ENCODE measurements around the gene IL4R.
"Not testable (repeated sequence)": the region's sequence is repeated elsewhere in the genome, so short reads cannot be mapped to it uniquely, and the experiment has no call there.

Gene IL4R

GRCh38 chr16:27313422-27314160 is at the start of gene IL4R:
Gene IL4R, plus strand, starts transcription at chr16:27313974. Its CDS starts 26,230 bp downstream, at chr16:27340204.
- DNase-seq = peak; percentile 39

GRCh38 chr16:27264151-27264550 is 49.6 kb upstream of the IL4R start:
- DNase-seq = no peak

GRCh38 chr16:27265982-27266381 is 47.8 kb upstream of the IL4R start:
- no peak for DNase-seq

GRCh38 chr16:27267037-27267677 is 46.6 kb upstream of the IL4R start:
- DNase-seq = no peak

GRCh38 chr16:27268376-27269299 is 45.1 kb upstream of the IL4R start, which contains the start of gene NSMCE1:
Gene NSMCE1, minus strand, starts transcription at chr16:27268772. Its CDS starts 11,202 bp downstream, at chr16:27257570.
- peak; percentile 93 for DNase-seq

GRCh38 chr16:27269300-27270150 is 44.2 kb upstream of the IL4R start:
- no peak for DNase-seq

GRCh38 chr16:27270349-27270748 is 43.4 kb upstream of the IL4R start:
- DNase-seq = no peak

- no peak for DNase-seq
Measured at GRCh38 chr16:27272076-27272475, 41.7 kb upstream of the IL4R start.

- DNase-seq = not testable (repeated sequence)
Measured at GRCh38 chr16:27272697-27273096, 41.1 kb upstream of the IL4R start.

GRCh38 chr16:27273330-27273669 is 40.5 kb upstream of the IL4R start:
- no peak for DNase-seq

GRCh38 chr16:27273670-27274423 is 39.9 kb upstream of the IL4R start:
- DNase-seq = no peak

- not testable (repeated sequence) for DNase-seq
Measured at GRCh38 chr16:27274424-27274874, 39.3 kb upstream of the IL4R start.

GRCh38 chr16:27275394-27275793 is 38.4 kb upstream of the IL4R start:
- no peak for DNase-seq

- no peak for DNase-seq
Measured at GRCh38 chr16:27281243-27281642, 32.5 kb upstream of the IL4R start.

- DNase-seq = no peak
Measured at GRCh38 chr16:27284865-27285675, 28.7 kb upstream of the IL4R start.

- no peak for DNase-seq
Measured at GRCh38 chr16:27285676-27286196, 28.0 kb upstream of the IL4R start.

- no peak for DNase-seq
Measured at GRCh38 chr16:27286451-27286850, 27.3 kb upstream of the IL4R start.

- no peak for DNase-seq
Measured at GRCh38 chr16:27287051-27287811, 26.5 kb upstream of the IL4R start.

GRCh38 chr16:27287887-27288286 is 25.9 kb upstream of the IL4R start:
- DNase-seq = no peak

- DNase-seq = not testable (repeated sequence)
Measured at GRCh38 chr16:27288313-27288712, 25.5 kb upstream of the IL4R start.
